Stimulated activated CD4-positive, alpha-beta T cell treated with anti-CD3 and anti-CD28 coated beads, Interleukin-1b, Interleukin-23, amount 100 ng/mL, for 4 hours (primary cell): ENCODE data around the gene SEMA4B.
"Not testable (repeated sequence)": the region's sequence is repeated elsewhere in the genome, so short reads cannot be mapped to it uniquely, and the experiment has no call there.

Experiments
- DNase-seq, 2 donors: peaks; one replicate each; pipeline ENCODE4 v3.0.0-alpha.2; 2020; ENCODE audit warnings: low read depth in 2 of 2

SEMA4B gene

DNA sequence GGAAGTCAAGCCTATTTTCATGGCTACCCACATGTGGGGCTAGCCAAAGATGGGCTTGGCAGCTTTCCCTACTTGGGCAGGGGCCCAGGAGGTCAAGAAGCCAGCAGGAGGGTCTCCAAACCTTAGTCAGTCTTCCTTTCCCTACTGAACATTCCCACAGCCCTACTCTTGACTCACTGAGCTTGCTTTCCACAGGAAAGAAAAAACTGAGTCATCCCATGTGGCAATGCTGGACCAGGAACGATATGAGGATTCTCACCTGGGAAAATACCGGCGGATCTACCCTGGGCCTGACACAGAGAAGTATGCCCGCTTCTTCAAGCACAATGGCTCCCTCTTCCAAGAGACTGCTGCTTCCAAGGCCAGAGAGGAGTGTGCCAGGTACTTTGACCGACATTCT lies 60.7 kb downstream of the SEMA4B start:
- DNase-seq: no peak

DNA sequence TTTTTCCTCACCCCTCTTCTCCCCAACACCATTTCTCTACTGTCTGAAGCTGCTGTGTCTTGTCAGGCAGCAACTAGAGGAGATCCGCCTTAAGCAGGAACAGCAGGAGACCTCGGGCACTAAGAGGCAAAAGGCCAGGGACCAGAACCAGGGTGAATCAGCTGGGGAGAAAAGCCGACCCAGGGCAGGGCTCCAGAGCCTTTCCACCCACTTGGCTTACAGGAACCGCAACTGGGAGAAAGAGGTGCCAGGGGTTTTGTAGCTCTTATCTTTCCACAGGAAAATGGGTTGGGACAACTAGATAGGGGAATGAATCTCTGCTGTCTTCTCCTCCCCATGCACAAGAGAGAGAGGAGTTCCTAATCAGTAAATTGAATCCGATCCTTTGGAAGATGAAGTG lies 61.3 kb downstream of the SEMA4B start:
- DNase-seq: no peak

DNA sequence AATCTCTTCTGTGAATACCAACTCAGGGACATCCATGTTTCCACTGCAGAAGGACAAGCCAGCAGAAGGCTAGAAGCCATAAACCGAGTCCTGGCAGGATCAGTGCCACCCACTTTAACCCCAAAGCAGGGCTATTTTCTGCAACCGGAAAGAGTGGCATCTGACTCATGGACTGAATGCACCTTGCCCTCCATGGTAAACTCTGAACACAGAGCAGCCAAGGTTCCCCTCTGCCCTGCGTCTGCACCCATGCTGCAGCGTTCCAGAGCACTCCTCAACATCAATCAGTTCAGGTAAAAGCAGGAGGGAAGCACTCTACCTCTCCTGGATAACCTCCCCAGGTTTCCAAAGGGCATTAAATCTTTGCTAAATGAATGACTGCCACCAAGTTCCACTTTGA lies 63.5 kb downstream of the SEMA4B start:
- DNase-seq: peak in 1 of 2 donors; percentile 7

DNA sequence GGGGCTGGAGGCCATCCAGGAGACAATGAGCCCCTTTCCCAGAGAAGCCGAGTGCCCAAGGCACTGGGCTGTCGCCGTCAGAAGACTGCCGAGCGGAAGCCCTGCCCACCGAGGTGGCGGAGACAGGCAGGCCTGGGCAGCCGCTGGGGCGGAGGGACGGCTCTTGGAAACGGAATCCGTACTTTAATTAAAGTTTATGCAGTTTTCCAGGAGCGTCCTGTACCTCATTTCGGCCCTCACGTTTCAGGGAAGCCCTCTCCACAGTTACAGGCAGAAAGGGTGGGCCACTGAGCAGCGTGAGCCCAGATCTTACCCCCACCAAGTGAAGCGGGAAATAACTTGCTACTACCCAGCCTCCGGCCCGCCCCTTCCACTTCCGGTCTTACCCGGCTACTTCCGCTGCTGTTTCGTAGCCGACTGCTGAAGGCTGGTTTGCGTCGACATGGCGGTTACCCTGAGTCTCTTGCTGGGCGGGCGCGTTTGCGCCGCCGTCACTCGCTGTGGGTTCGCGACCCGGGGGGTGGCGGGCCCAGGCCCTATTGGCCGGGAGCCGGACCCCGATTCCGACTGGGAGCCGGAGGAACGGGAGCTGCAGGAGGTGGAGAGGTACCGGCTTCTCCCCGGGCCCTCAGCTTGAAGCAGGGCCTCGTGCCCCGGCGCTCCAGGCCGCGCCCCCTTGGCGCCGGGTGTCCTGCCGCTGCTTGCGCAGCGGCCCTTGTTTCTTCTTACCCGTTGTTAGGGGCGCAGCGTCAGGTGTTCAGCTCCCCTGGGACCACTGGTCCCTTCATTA lies 64.3 kb downstream of the SEMA4B start, which contains the start of gene NGRN:
Gene NGRN, plus strand, starts transcription at position 402 of the 790 bp plus-strand sequence. Its CDS starts 41 bp downstream, at position 443.
- peak; percentile 76 to 83 for DNase-seq

DNA sequence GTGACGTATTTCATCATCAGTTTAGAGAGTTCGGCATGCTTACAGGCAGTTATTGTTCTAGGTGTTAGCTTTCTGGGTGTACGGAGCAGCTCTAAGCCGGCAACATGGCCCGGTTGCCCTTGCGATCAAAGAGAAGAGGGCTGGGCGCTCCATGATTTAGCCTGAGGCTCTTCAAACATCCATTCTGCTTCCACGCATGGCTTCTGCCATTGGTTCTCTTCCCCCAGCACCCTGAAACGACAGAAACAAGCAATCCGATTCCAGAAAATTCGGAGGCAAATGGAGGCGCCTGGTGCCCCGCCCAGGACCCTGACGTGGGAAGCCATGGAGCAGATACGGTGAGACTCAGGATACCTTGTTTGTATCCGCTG lies 64.9 kb downstream of the SEMA4B start:
- peak; percentile 4 to 26 for DNase-seq

DNA sequence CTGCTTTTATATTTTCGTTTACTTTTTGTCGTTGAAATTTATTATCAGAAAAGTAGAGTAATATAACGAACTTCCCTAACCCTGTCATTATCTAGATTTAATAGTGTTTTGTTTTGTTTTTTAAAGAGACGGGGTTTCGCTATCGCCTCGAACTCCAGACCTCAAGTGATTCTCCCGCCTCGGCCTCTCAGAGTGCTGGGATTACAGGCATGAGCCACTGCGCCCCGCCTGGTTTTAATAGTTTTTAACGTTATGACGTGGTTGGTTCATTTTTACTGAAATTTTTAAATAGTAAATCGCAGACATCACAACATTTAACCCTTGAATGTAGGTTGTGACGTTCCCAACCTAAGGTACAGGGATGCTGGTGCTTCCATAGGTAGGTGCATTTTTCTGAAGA lies 65.4 kb downstream of the SEMA4B start:
- DNase-seq: peak in 1 of 2 donors; percentile 7

DNA sequence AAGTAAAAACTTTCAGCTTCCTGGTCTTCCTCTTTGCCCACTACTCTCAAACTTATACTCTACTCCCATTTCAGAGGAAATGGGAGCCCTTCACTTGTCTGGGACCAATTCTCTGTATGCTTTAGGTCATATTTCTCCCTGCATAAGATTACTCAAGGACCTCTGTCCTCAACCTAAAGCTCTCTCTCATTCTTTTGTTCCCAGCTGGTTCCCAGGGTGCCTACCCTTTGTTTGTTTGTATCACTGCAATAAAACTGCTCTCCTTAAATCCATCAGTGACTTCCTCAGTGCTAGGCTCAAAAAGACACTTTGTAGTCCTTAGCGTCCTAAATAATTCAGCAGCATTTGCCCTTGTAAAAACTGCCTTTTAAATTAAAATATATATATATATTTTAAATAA lies 67.3 kb downstream of the SEMA4B start:
- DNase-seq: no peak

DNA sequence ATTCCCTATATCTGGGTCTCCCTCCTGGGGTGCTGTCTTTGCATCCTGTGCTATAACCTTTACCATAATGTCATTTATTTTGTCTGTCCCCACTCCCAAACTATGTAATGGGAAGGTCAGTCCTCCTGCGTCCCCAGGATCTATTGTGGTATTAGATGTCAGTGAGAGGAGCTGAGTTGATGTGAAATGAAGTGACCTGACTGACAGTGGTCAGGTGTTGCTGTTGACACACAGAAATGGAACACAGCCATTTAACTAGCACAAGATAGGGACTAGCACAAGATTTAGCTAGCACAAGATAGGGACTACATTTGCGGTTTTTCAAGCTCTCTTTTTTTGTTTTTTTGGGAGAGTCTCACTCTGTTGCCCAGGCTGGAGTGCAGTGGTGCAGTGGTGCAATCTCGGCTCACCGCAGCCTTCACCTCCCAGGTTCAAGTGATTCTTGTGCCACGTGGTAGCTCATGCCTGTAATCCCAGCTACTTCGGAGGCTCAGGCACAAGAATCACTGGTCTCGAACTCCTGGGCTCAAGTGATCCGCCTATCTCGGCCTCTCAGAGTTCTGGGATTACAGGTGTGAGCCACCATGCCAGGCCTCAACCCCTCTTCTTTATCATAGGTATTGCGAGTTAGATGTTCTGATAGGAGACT lies 69.5 kb downstream of the SEMA4B start:
- no peak for DNase-seq

DNA sequence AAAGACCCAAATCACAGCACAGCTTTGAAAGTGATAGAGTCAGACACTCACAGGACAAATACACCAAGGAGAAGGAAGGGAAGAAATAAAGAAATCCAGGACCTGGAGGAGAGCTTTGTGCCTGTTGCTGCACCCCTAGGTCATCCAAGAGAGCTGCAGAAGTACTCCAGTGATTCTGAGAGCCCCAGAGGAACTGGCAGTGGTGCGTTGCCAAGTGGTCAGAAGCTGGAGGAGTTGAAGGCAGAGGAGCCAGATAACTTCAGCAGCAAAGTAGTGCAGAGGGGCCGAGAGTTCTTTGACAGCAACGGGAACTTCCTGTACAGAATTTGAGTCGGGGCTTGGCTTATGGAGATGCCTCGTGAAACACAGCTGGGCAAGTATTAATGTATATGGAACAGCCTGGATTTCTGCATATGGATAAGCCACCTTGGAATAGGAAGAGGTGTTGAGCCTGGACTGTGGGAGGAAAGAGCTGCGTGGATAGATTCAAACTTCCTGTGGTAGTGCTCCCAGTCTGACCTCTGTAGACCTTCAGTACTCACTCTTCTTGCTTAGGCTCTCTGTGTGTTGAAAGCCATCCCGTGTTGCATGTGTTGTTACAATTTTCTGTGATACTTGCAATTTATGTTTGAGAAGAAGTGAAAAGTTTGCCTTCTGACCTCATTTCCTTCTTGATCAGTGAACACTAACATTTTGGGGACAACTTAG lies 70.5 kb downstream of the SEMA4B start:
- DNase-seq: no peak

DNA sequence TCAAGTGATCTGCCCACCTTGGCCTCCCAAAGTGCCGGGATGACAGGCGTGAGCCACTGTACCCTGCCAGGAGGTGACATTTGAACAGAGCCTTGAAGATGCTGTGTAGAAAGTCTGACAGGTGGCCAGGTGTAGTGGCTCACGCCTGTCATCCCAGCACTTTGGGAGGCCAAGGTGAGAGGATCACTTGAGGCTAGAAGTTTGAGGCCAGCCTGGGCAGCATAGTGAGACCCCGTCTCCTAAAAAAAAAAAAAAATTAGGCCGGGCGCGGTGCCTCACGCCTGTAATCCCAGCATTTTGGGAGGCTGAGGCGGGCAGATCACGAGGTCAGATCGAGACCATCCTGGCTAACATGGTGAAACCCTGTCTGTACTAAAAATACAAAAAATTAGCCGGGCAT lies 77.3 kb downstream of the SEMA4B start:
- not testable (repeated sequence) for DNase-seq
